HL-60 (cell line): ENCODE results near the gene MYO5B.
"Not testable (repeated sequence)": the region's sequence is repeated elsewhere in the genome, so short reads cannot be mapped to it uniquely, and the experiment has no call there.

Experiments
- DNase-seq, 2 experiments: peaks; one replicate each; pipeline ENCODE4 v3.0.0-alpha.2; 2010 to 2020; ENCODE audit warnings: low read depth in 1 of 2, low spot score in 1 of 2
- H3K27ac ChIP-seq: fragments of 250-450 bp; sonication (Bioruptor Pico); replicated peaks from 2 replicates; pipeline ENCODE4 v1.5.1; 2020; ENCODE audit warnings: mild to moderate bottlenecking, moderate library complexity
- H3K27me3 ChIP-seq: fragments of 250-450 bp; sonication (Bioruptor Pico); 2 replicates; pipeline ENCODE4 v1.5.1; 2021; ENCODE audit warnings: mild to moderate bottlenecking, moderate library complexity; ENCODE audit not compliant: insufficient read depth, poor library complexity, severe bottlenecking
- H3K4me3 ChIP-seq: replicated peaks from 2 replicates; pipeline ENCODE4 v1.5.1; 2011; ENCODE audit warnings: mild to moderate bottlenecking, control low read depth, low read length; ENCODE audit not compliant: insufficient read depth
- CTCF ChIP-seq: IDR thresholded peaks from one replicate; pipeline ENCODE4 v1.5.1; 2011; ENCODE audit warnings: low read length, control low read depth, inconsistent platforms; ENCODE audit not compliant: insufficient read depth
- GABPA ChIP-seq: IDR thresholded peaks from 2 replicates; pipeline ENCODE4 v1.6.1; 2012; ENCODE audit warnings: low read depth
- POLR2AphosphoS5 ChIP-seq: IDR thresholded peaks from 2 replicates; pipeline ENCODE4 v1.6.1; 2012; ENCODE audit warnings: low read depth
- REST ChIP-seq: IDR thresholded peaks from 2 replicates; pipeline ENCODE4 v1.6.1; 2012; ENCODE audit warnings: low read depth; ENCODE audit not compliant: insufficient replicate concordance
- SPI1 ChIP-seq: IDR thresholded peaks from 2 replicates; pipeline ENCODE4 v1.6.1; 2012; ENCODE audit warnings: low read depth, mild to moderate bottlenecking, borderline replicate concordance

MYO5B gene

GRCh38 chr18:50231621-50232020 is 36.7 kb upstream of the MYO5B start:
- Histone ChIP-seq H3K27me3 (peaks cover 5% of the 10 kb centered on the region), H3K4me3 (no peak overlapping the region), H3K27ac (no peak overlapping the region)
- no peak for DNase-seq
- TF ChIP-seq REST (no peak), POLR2AphosphoS5 (no peak), GABPA (no peak), CTCF (no peak), SPI1 (no peak)

- not testable (repeated sequence) for H3K27ac ChIP-seq, DNase-seq, H3K27me3 ChIP-seq, H3K4me3 ChIP-seq
Observed at GRCh38 chr18:50220249-50220648, 25.3 kb upstream of the MYO5B start.

- TF ChIP-seq REST (no peak), CTCF (peak; percentile 36)
- no peak overlapping the region for H3K4me3 ChIP-seq
- no peak overlapping the region for H3K27ac ChIP-seq
- DNase-seq: peak in 1 of 2 experiments; percentile 37
- H3K27me3 ChIP-seq: peaks cover 6% of the 10 kb centered on the region
Observed at GRCh38 chr18:50218432-50219197, 23.7 kb upstream of the MYO5B start.

DNA sequence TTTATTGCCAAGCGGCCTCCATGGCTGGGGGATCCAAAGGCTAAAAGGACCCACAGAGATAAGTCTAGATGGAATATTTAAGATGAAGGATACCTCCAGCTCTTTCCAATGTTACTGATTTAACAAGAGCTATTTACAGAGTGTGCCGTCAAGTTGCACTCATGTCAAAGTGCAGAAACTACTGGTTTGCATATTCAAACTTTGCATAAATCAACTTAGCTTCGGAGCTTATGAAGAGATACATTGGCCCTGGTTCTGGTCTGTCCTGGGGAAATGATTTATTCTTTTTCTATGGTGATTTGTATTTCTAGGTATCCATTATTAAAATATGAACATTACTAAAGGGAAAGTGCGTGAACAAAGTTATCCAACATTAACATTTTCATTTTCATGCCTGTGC is 14.4 kb upstream of the MYO5B start:
- Histone ChIP-seq H3K4me3 (no peak overlapping the region), H3K27ac (no peak overlapping the region), H3K27me3 (peaks cover 8% of the 10 kb centered on the region)
- no peak for DNase-seq
- TF ChIP-seq SPI1 (no peak), GABPA (no peak), CTCF (no peak), REST (no peak), POLR2AphosphoS5 (no peak)
